ENCODE data around the gene TIMM29.

- TF ChIP-seq POLR2A (IDR thresholded peaks at IDR 0.05) (no peak), CTCF (IDR thresholded peaks at IDR 0.05) (no peak)
Observed at GRCh38 chr19:10894911-10895213, 33.7 kb upstream of the TIMM29 start.
